Left hindlimb (tissue), 1 donor: ENCODE results near the gene RIT1.
A peak's percentile ranks its signal among the peaks of the same experiment; 100 is the strongest.

Source experiments
- DNase-seq: peaks from one replicate; pipeline ENCODE4 v3.0.0-alpha.2; 2018

Gene RIT1

GRCh38 chr1:155888481-155888880, 22.7 kb downstream of the RIT1 start:
- no peak for DNase-seq

GRCh38 chr1:155884982-155885381, 26.2 kb downstream of the RIT1 start:
- DNase-seq: no peak

GRCh38 chr1:155884031-155884960, 26.9 kb downstream of the RIT1 start:
- no peak for DNase-seq

- DNase-seq: no peak
Observed at GRCh38 chr1:155882766-155883165, 28.4 kb downstream of the RIT1 start.

- DNase-seq: no peak
Observed at GRCh38 chr1:155882235-155882634, 28.9 kb downstream of the RIT1 start.

GRCh38 chr1:155880950-155881349, 30.2 kb downstream of the RIT1 start:
- DNase-seq: no peak

GRCh38 chr1:155880251-155880650, 30.9 kb downstream of the RIT1 start:
- DNase-seq: no peak

GRCh38 chr1:155877945-155878344, 33.2 kb downstream of the RIT1 start:
- DNase-seq: no peak

- peak; percentile 47 for DNase-seq
Observed at GRCh38 chr1:155873860-155874259, 37.3 kb downstream of the RIT1 start.

- no peak for DNase-seq
Observed at GRCh38 chr1:155872527-155872926, 38.6 kb downstream of the RIT1 start.

- DNase-seq: peak; percentile 66
Observed at GRCh38 chr1:155871390-155871789, 39.8 kb downstream of the RIT1 start.

- DNase-seq: no peak
Observed at GRCh38 chr1:155867766-155868165, 43.4 kb downstream of the RIT1 start.

GRCh38 chr1:155864393-155864792, 46.8 kb downstream of the RIT1 start:
- no peak for DNase-seq

GRCh38 chr1:155861896-155862295, 49.3 kb downstream of the RIT1 start:
- DNase-seq: no peak

GRCh38 chr1:155860970-155861510, 50.1 kb downstream of the RIT1 start:
- DNase-seq: no peak

- peak; percentile 89 for DNase-seq
Observed at GRCh38 chr1:155859881-155860871, 51.0 kb downstream of the RIT1 start.

- DNase-seq: peak; percentile 96
Observed at GRCh38 chr1:155859234-155859829, 51.8 kb downstream of the RIT1 start, which contains the start of gene SYT11. Gene SYT11 (plus strand): TSS chr1:155859567. CDS start chr1:155859762, 195 bp downstream.

GRCh38 chr1:155858800-155859233, 52.3 kb downstream of the RIT1 start:
- no peak for DNase-seq

GRCh38 chr1:155856975-155857930, 53.9 kb downstream of the RIT1 start, which contains the start of gene GON4L:
Gene GON4L (minus strand): TSS chr1:155857214. CDS start chr1:155853780, 3,434 bp downstream.
- peak; percentile 92 for DNase-seq

- DNase-seq: no peak
Observed at GRCh38 chr1:155856257-155856974, 54.7 kb downstream of the RIT1 start.
